Activated T-cell treated with anti-CD3 and anti-CD28 coated beads, Interleukin-2, amount 50 U/mL, for 48 hours (primary cell): ENCODE measurements around the gene NBL1.
"Not testable (repeated sequence)": the region's sequence is repeated elsewhere in the genome, so short reads cannot be mapped to it uniquely, and the experiment has no call there.

Source experiments
- DNase-seq, 2 experiments: peaks; one replicate each; pipeline ENCODE4 v3.0.0-alpha.2; 2020

Gene NBL1

DNA sequence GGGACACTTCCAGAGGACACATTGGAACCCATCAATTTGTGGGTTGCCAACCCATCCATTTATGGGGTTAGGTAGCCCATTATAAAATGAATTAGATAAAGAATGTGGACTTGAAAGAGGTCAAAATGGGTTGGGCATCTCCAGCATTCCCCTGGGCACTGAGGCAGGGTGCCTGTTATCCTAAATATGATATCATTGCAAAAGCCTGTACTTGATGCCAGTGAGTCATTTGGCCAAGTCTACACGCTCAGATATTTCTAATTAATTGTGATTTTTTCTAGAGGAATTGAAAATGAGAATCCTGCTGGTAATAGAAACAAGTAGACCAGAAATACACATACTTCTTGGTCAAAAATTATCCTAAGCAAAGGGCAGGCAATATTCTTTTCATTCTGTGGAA is 21.9 kb upstream of the NBL1 start:
- no peak for DNase-seq

DNA sequence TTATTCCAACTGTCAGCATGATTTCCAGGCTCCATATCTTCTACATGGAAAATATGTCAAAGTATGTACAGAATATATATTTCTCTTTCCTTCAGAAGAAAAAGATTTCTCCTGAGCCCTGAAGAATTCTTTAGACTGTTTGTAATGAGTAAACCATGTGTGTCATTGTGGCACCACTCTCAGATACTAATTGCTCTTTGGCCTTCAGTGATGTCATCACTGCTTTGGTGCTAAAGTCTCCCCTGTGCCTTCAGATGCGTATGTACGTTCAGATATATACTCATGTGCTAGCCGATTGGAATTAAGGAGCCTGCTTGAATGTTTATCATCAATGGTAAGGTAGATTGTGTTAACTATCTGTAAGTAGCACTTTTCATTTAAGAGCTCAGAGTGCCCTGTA is 20.6 kb upstream of the NBL1 start:
- DNase-seq, result no peak

DNA sequence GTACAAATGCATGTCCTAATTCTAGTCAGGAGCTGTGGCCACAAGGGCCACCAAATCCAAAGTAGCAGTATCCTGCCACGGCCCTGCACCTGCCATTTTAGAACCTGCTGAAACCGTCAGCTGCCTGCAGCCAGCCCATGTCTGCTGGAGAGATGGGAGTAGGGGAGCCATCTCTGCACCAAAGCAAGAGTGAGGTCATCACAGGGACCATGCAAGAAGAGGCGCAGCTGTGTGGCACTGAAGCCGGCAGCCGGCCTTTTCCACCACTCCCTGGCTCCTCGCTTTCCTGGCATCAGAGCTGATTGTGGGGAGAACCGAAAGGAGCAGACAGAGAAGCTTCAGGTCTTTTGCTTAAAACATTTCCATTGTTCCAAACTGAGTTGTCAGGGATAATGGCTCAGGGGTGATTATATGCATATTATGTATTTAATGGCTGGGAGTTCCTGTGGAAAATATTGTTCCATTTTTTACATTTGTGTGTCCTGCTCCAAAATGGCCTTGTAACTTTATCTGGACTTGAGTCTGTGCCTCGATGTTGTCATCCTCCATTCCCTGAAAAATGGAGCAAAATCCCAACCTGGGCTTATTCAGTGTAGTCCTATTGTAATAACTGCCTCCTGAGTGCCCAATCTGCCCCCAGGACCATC is 18.7 kb upstream of the NBL1 start:
- DNase-seq, result no peak

DNA sequence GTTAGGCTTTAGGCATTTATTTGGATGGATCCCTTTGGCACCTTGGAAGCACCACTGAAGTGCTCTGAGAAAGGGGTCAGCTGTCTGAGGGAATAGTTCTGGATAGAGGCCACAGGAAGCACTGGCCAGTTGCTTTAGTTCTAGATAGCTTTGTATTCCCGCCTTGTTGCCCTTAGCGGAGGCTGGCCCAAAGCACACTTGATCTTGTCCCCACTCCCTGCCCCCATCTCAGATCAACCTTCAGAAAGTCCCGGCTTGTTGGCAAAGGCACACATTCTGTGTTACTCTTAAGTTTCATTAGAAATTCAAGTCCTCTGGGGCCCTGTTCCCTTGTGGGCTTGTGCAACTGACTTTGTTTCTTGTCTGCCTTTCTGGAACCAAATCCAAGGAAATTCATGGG is 15.2 kb upstream of the NBL1 start:
- no peak for DNase-seq

DNA sequence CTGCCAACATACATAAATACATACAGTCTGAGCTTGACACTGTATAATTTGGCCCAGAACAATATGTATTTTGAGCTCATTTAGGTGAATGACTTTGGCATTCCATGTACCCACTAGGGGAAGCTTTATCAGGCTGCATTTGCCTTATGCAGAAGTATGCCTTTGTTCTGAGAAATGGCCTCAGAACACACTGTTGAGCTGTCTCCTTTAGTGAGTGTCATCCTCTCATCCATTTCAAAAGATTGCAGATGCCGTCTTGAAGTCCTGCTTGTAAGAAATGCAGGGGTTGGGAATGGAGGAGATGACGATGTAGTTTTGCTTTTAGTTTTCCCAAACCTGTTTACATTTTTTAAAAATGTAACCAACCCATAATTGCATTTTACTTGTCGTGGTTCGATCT is 14.8 kb upstream of the NBL1 start:
- DNase-seq, result no peak

DNA sequence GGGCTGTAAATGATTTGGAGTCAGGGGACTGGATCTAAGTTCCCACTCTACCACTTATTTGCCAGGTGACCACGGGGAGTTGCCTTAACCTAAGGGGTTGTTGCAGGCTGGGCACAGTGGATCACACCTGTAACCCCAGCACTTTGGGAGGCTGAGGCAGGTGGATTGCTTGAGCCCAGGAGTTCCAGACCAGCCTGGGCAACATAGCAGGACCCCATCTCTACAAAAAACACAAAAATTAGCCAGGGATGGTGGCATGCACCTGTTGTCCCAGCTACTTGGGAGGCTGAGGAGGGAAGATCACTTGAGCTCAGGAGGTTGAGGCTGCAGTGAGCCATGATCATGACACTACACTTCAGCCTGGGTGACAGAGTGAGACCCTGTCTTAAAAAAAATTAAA is 13.9 kb upstream of the NBL1 start:
- DNase-seq, result not testable (repeated sequence)

DNA sequence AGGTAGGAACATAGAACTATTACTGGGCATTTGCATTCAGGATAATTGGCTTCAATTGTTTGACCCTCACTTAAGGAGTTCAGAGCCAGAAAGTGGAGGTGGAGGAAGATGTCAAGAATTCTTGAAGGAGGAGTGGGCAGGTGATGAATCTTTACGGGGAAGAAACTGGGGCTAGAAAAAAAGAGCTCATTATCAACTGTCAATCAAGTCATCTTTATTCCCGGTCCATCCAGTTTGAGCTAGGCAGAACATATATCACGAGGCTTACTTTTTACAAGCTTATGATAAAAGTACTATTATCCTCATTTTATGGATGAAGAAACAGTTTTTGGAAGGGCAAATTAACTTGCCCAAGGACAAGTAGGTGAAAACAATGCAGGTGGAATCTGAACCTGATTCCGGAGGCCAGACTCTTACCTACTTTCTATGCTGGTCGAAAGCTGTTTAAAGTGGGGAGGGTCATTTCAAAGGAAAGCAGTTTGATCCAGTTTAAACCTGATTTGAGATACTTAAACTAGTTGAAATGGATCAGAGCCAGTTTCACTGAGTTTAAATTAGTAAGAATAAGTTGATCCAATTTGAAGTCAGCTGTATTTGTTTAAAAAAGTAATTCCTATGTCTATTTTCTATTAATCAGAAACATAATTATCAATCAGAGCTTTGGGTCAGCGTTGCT is 13.3 kb upstream of the NBL1 start:
- no peak for DNase-seq

DNA sequence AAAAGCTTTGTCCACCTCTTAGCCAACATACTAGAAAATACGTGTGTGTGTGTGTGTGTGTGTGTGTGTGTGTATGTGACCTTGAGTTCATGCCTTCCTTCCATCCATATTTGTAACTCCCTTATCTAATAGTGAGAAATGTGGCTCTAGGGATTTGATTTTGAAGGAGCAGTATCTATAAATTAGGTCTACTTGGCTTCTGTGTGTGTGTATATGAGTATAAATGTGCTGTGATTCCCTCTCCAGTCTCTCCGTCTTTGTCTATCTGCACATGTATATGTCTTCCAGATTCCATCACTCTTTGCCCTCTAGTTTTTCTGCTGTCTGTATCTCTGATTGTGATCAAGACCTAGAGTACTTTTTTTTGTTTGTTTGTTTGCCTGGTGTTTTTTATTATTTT is 11.9 kb upstream of the NBL1 start:
- DNase-seq, result no peak

DNA sequence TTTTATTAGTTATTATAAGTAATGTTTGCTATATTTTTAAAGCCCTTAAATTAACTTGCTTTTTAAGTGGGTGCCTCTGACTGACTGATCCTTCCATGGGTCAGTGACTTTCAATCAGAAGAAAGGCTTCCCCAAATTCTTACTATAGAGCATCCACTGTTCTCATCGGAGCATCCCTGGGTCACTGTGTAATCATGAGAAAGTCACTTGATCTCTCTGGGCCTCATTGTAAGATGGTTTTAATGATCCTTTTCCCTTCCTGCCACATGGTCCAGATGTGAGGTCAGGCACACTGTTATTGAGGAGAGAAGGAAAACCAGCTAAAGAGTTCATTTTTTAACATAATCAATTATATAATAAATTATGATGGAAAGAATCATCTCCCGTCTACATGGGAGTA is 11.0 kb upstream of the NBL1 start:
- no peak for DNase-seq

DNA sequence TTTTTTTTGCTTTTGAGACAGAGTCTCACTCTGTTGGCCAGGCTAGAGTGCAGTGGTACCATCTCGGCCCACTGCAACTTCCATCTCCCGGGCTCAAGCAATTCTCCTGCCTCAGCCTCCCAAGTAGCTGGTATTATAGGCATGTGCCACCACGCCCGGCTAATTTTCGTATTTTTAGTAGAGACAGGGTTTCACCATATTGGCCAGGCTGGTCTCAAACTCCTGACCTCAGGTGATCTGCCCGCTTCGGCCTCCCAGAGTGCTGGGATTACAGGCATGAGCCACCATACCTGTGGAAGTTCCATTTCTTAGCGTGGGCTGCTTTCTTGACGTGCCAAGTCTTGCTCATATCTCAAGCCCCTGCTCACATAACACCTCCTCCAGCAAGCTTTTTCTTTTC is 9.0 kb upstream of the NBL1 start:
- not testable (repeated sequence) for DNase-seq

DNA sequence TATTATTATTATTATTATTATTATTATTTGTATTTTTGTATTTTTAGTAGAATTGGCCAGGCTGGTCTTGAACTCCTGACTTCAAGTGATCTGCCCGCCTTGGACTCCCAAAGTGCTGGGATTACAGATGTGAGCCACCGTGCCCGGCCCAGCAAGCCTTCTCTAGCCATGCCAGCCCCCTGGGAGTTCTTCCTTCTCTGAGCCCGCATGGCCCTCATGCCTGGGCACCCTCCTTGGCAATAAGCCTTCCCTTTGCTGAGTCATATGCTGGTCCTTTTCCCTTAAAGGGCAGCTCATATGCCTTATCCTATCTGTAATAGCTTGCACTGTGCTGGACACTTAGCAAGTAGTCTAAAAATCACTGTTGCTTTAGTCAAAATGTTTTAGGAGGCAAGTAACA is 8.5 kb upstream of the NBL1 start:
- DNase-seq, result no peak

DNA sequence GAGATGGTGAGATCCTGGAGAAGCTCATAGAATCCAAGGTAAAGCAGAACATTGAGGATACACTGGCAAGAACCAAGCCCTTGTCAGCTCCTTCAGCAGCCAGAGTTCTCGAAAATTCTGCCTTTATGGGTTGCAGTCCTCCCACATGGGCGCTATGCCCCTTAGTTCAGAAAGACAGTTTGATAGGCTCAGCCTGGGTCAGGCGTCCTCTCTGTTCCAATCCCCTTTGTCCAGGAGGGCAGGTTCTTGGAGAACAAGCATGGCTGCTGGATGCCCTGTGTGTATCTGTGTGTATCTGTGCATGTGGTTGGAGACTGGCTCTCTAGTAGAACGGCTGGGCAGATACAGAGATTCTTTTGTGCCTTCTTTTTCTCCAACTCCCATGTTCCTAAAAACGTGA is 8.0 kb upstream of the NBL1 start:
- DNase-seq, result no peak

DNA sequence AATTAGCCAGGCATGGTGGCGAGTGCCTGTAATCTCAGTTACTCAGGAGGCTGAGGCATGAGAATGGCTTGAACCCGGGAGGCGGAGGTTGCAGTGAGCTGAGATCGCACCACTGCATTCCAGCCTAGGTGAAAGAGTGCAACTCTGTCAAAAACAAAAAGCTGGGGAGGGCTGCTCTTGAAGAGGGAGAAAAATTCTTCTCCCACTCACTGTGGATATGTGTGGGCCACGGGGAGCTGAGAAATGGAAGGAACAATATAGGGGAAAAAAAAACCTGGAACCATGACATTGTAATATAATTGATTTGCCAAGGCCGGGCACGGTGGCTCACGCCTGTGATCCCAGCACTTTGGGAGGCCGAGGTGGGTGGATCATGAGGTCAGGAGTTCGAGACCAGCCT is 7.4 kb upstream of the NBL1 start:
- DNase-seq, result not testable (repeated sequence)

DNA sequence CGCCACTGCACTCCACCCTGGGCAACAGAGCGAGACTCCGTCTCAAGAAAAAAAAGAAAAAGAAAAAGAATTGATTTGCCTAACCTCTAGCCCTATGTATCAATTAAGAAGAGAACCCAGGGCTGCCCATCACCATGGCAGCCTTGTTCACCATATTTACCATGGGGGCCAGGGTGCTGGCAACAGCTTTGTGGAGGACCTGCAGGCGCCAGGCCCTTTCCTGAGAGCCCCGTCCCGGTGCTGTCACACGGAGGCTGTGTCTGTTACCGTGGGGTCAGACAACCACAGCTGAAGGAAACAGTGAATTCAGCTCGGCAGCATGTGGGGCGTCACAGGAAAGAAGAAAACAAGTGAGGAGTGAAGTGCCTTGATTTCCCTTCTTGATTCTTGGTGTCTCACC is 6.5 kb upstream of the NBL1 start:
- DNase-seq, result no peak

DNA sequence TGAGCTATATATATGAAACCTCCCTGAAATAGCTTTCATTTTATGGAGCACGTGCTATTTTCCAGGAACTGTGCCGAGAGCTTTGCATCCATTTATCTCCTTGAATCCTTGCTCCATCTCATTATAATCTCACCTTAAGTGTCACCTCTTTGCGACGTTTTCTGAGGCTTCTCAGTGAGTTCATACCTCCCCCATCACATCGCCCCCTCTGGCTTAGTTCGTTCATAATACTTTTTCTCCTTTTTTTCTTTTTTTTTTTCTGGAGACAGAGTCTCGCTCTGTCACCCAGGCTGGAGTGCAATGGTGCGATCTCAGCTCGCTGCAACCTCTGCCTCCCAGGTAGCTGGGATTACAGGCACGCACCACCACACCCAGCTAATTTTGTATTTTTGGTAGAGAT is 4.9 kb upstream of the NBL1 start:
- not testable (repeated sequence) for DNase-seq

DNA sequence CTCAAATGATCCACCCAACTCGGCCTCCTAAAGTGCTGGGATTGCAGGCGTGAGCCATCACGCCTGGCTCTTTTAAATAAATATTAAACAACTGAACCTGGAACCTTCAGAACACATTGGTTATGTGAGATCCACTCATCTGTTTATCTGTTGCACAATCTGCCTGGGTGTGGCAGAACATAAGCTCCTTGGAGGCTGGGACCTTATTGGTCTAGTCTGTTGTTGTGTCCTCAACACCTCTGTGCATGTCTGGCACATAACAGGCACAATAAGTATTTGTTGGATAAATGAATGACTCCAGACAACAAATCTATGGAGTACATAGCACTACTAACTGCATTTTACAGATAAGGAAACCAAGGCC is 4.1 kb upstream of the NBL1 start:
- no peak for DNase-seq

DNA sequence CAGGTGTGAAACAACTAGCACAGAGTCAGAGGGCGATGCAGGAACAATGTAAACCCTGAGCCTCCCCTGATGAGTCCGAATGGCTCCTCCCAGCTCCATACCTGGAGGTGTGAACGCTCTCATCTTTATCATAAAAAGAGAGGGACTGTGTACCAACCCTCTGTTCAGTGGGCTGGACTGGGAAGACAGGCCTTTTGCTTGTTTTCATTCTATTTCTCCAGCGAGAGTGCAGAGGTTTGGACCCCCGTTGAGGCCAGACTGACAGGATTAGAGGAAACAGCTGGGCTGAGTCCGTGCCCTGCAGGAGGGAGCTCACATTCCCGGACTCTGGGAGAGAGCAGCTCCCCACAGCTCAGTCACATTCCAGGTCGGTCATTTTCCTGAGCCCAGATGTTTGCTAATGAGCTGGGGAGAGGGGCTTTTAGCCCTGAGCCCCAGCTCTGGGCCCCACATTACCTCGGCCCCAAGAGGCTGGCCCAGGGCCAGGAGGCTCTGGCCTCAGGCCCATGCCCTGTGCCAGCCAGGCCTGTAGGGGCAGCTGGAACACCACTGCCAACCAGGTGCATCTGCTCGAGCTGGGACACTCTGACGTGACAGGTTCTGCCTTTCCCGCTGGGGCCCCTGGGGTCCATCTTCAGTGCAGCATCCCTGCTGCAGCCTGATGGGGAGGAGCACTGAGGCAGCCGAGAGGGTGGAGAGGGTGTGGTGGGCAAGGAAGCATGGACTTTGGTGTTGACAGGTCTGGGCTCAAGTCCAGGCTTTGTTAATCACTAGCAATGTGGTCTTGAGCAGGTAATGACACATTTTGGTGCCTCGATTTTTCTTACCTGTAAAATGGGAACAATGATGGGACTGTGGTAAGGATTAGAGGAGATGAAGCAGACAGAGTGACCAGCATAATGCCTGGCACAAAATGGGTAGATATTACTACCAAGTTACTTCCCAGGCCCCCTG is 3.5 kb upstream of the NBL1 start:
- DNase-seq, result no peak

DNA sequence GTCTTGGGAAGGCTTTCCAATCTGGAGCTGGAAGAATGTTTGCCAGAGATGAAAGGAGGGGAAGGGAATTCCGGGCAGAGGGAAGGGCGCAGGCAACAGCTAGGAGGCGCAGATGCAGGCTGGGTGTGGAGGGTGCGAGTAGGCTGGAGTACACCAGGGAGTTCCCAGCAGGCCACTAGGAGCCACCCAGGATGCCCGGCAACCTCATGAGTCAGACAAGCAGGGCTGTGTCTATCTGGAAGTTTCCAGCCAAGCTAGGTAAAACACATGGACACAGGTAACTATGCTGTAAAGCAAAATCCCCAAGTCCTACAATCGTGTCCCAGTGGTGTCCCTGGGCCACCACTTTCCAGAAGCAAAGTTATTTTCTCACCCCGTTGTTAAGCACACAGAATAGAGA is 990 bp upstream of the NBL1 start:
- DNase-seq, result no peak

DNA sequence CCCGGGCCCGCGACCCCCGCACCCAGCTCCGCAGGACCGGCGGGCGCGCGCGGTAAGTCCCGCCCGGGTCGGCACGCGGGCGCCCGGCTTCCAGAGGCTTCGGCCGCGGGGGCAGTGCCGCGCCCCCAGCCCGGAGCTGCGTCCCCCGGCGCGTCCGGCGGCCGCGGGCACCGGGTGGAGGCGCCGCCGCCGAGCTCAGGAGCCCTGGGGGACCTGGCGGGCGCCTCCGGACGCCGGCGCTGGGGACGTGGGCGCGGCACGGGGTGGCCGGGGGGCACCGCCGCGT is 227 bp downstream of the NBL1 start:
- no peak for DNase-seq

DNA sequence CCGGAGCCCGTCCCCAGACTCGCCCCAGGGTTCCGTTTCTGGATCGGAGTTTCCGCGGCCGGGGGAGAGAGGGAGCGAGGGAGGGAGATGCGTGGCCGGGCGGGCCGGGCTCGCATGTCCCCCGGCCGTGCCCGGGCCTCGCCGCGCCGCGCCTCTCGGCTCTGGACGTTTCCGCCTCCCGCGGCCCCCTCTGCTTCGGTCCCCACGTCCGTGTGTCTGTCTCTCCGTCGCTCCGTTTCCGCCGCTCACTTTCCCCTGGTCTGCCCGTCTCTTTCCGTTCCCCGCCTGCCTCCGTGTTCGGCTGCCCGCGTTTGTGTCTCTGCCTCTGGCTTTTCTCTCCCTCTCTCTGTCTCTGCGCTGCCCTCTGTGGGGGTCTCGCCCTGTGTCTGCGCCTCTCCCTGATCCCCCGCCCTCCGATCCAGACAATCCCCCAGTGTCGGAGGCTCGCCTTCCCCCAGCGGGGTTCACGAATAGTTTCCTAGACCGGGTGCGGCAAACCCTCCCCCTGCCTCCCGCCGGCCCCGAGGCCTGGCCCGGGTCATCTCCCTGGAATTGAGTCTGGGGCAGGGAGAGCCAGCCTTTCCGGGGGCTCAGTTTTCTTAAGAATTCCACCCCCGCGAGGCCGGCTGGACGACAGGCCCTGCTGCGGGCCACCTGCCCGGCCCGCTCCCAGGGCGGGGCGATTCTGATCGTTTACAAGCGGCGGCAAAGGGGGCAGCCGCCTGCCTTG is 735 bp downstream of the NBL1 start:
- DNase-seq, result peak; percentile 67 to 74

DNA sequence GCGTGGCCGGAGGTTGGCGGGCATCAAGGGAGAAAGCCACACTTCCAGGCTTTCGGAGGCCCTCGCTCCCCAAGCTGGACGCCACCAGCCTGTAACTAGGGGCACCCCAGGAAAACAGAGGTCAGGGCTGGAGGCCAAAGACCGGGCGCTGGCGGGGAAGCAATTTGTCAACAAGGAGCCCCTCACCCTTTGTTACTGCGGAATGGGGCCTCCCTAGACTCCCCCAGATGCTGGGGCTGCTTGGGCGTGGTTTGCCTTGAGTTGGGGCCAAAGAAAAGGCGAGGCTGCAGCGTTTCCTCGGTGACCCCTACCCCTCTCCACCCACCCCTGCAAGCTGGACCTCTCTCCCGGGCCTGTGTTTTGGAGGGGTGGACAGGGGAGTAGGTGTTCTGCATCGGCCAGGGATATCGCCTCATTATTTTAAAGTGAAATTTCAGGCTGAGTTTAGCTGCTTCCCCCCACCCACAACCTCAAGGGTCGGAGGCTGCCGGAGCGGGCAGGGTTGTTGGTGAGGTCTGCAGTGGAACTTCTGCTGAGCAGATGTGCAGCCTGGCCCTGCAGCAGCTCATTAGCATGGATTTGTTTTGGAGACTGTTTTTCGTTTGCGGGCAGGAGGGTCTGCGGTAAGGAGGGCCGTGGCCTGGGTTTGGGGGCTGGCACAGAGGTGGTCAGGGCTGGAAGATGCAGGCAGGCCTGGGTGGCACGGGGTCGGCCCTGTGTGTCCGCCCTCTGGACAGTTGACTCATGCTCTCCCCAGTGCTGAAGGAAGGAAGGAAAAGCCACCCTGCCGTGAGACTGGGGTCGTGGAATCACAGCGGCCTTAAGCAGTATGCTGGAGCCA is 1.5 kb downstream of the NBL1 start:
- DNase-seq, result no peak
